HL-60 (cell line): ENCODE measurements around the gene PADI4.

Experiments
- CTCF ChIP-seq: IDR thresholded peaks from one replicate; pipeline ENCODE4 v1.5.1; 2011; ENCODE audit warnings: low read length, control low read depth, inconsistent platforms; ENCODE audit not compliant: insufficient read depth
- POLR2AphosphoS5 ChIP-seq: IDR thresholded peaks from 2 replicates; pipeline ENCODE4 v1.6.1; 2012; ENCODE audit warnings: low read depth

DNA sequence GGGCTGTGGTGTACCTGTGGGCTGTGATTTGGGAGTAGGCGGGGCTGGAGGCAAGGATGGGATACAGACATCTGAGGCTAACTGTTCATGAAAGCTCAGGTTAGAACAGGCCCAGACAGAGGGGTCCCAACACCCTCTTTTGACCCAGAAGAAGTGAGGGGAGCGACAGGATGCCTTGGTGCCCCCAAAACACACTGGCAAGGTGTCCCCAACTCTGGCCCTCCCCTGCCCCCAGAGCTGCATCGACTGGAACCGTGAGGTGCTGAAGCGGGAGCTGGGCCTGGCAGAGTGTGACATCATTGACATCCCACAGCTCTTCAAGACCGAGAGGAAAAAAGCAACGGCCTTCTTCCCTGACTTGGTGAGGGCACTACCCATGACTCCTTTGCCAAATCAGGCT, 27.6 kb upstream of the PADI4 start:
- TF ChIP-seq POLR2AphosphoS5 (no peak), CTCF (no peak)
